Testis (tissue), 3 donors: ENCODE measurements around the gene PGAP1. TPM values are rescaled to one million over a fixed set of nuclear protein-coding genes. Genes with fewer than 3 reads are reported as not detected.

Experiments
- DNase-seq: peaks from one replicate; pipeline ENCODE4 v3.0.0-alpha.2; 2019
- H3K27ac ChIP-seq, 2 donors: fragments of 200-600 bp; sonication (generic); one replicate each; pipeline ENCODE4 v1.5.1; 2019
- H3K27me3 ChIP-seq: fragments of 200-600 bp; sonication (generic); one replicate; pipeline ENCODE4 v1.5.1; 2019
- H3K36me3 ChIP-seq: fragments of 200-600 bp; sonication (generic); one replicate; pipeline ENCODE4 v1.5.1; 2017; ENCODE audit warnings: low read depth; ENCODE audit errors: missing control alignments
- H3K4me1 ChIP-seq: fragments of 200-600 bp; sonication (generic); one replicate; pipeline ENCODE4 v1.5.1; 2019
- H3K4me3 ChIP-seq, 2 donors: fragments of 200-600 bp; sonication (generic); one replicate each; pipeline ENCODE4 v1.5.1; 2017 to 2019
- H3K9me3 ChIP-seq: fragments of 200-600 bp; sonication (generic); one replicate; pipeline ENCODE4 v1.5.1; 2017
- POLR2A ChIP-seq: fragments of 450-650 bp; IDR thresholded peaks from one replicate; pipeline ENCODE4 v1.6.1; 2017; ENCODE audit warnings: antibody characterized with exemption, mild to moderate bottlenecking, moderate library complexity
- WGBS, 2 donors: methylation state at CpG; one replicate each; pipeline ENCODE4 v1.1.5; 2018; 5-methylcytosine and 5-hydroxymethylcytosine counted together
- intact Hi-C: fragments of 100-400 bp; cut with DNase I; formaldehyde crosslinking; loops from one replicate; pipeline ENCODE4 v1.15.1; 2023; ENCODE audit warnings: low total_unique reads
- polyA plus RNA-seq: library from polyadenylated mRNA; stranded (reverse); fragments of 350-450 nt; fragmentation: Illumina TruSeq; extraction: RNeasy Lipid Tissue Mini Kit (QIAGEN cat#74804); gene quantifications from one replicate; pipeline ENCODE4 v1.2.3, GENCODE V29; 2014; ENCODE audit warnings: low read depth, low replicate concordance; ENCODE audit not compliant: insufficient read depth
- total RNA-seq, 2 donors: library from RNA; depleted of rRNA; stranded (reverse); fragments of >200 nt; gene quantifications; one replicate each; pipeline ENCODE4 v1.2.3, GENCODE V29; 2016
- TF ChIP-seq, protein P1 (sequence below), 3 experiments: fragments of 450-650 bp in 2 of 3; fragments of 200-600 bp in 1 of 3; sonication (generic) in 1 of 3; IDR thresholded peaks; one replicate each; pipeline ENCODE4 v1.5.1; 2016 to 2019; ENCODE audit warnings: antibody characterized with exemption in 3 of 3, mild to moderate bottlenecking in 2 of 3, moderate library complexity in 1 of 3

Gene PGAP1
- total and polyA plus RNA-seq, 3 donors from 2014 or later: 6.7 to 10.9 (median 7.7) TPM

DNA sequence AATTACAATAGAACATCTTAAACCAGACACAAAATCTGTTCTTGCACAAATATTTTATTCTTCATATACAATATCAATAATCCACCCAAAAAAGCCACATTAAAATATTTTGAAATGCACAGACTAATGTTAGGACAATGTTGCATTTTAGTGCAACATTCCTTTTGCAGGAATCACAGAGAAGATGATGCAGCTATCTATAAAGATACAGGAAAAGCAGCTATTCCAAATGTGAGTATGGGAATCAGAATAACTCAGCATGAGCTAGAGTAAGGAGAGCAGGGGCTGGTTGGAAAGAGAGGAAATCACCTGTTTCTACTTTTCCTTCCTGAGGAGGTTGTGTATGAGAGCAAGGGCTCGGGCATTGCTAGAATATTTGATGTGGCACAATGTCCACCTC is 122.1 kb downstream of the PGAP1 start:
- Histone ChIP-seq H3K27me3 (no peaks in the 10 kb centered on the region), H3K9me3 (no peaks in the 10 kb centered on the region), H3K27ac (no peak overlapping the region), H3K4me3 (no peak overlapping the region), H3K36me3 (no peaks in the 10 kb centered on the region), H3K4me1 (no peaks in the 10 kb centered on the region)
- WGBS, 2 donors: 63 to 78% methylated on average over 1 of the region's 1 CpG
- DNase-seq: no peak
- intact Hi-C loops: no loop called here
- TF ChIP-seq POLR2A: no peak
- TF ChIP-seq, protein P1, sequence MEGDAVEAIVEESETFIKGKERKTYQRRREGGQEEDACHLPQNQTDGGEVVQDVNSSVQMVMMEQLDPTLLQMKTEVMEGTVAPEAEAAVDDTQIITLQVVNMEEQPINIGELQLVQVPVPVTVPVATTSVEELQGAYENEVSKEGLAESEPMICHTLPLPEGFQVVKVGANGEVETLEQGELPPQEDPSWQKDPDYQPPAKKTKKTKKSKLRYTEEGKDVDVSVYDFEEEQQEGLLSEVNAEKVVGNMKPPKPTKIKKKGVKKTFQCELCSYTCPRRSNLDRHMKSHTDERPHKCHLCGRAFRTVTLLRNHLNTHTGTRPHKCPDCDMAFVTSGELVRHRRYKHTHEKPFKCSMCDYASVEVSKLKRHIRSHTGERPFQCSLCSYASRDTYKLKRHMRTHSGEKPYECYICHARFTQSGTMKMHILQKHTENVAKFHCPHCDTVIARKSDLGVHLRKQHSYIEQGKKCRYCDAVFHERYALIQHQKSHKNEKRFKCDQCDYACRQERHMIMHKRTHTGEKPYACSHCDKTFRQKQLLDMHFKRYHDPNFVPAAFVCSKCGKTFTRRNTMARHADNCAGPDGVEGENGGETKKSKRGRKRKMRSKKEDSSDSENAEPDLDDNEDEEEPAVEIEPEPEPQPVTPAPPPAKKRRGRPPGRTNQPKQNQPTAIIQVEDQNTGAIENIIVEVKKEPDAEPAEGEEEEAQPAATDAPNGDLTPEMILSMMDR (IDR thresholded peaks at IDR 0.05): no peak

DNA sequence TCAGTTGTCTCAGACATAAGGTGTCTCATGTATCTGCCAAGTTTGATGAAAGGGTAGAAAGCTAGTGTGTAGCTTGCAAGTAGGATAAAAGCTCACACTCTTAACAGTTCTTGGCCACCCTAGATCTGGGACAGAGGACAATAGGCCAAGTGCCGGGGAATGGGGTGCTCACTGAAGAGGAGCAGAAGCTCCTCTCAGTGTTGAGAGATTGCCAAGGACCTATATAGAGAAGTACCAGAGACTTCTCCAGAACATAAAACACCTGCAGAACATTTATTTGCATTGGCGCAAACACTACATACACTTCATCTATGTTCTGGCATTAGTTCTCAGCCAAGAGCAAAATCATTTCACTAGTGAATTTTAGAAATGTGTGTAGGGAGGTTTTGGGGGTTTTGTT is 124.1 kb downstream of the PGAP1 start:
- no peaks in the 10 kb centered on the region for H3K36me3 ChIP-seq
- TF ChIP-seq, protein P1 (IDR thresholded peaks at IDR 0.05): no peak
- TF ChIP-seq POLR2A: no peak
- no peak overlapping the region for H3K4me3 ChIP-seq
- intact Hi-C loops: no loop called here
- 65 to 69% methylated on average over 2 of the region's 2 CpGs for WGBS, 2 donors
- H3K27me3 ChIP-seq: no peaks in the 10 kb centered on the region
- H3K9me3 ChIP-seq: no peaks in the 10 kb centered on the region
- no peak overlapping the region for H3K27ac ChIP-seq
- DNase-seq: no peak
- H3K4me1 ChIP-seq: no peaks in the 10 kb centered on the region

DNA sequence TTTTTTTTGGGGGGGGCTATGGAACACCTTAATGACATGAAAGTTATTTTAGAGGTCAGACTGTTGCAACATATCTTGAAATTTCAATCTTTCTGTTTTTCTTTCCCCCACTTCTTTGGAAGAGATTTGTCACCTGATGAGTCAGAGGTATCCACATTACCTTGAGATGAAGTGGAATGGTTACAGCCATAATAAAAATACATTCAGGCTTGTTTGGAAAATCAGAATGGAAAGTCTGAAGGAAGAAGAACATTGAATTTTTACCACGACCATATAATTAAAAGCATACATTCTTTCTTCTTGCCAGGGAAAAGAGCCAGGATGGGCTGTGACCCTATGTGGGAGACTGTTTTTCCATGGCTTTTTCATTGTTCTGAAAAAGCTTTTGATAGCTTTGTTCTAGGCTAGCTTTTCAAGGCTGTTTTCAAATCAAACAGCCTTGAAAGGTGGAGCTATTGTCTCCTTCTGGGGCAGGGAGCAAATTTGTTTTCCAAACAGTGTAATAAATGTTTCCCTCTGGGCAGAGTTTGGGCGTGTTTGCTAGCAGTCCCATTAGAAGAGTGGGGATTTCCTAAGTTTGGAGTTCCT is 124.7 kb downstream of the PGAP1 start:
- H3K27me3 ChIP-seq: no peaks in the 10 kb centered on the region
- TF ChIP-seq, protein P1 (IDR thresholded peaks at IDR 0.05): no peak
- TF ChIP-seq POLR2A: no peak
- no peak overlapping the region for H3K4me3 ChIP-seq
- WGBS, 2 donors: 10 to 18% methylated on average over 2 of the region's 2 CpGs
- H3K36me3 ChIP-seq: no peaks in the 10 kb centered on the region
- no peaks in the 10 kb centered on the region for H3K4me1 ChIP-seq
- no peak overlapping the region for H3K27ac ChIP-seq
- no peak for DNase-seq
- intact Hi-C loops: no loop called here
- H3K9me3 ChIP-seq: no peaks in the 10 kb centered on the region

DNA sequence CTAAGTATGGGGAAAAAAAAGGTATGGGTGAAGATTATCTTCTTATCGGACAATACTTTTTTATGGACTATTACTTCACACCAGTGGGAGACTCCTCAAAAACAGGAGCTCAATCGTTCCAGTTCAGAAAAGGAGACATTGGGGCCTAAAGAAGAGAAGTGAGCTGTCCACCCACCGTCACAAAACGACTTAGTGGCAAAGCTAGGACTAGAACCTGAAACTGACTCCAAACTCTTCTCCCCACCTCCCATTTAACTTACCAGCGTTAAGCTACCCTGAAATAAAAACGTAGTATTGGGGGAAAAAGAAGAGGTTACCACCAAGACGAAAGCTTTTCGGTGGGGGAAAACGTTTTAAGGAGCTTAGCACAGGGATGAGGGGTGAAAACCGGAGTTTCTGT is 127.5 kb downstream of the PGAP1 start:
- Histone ChIP-seq H3K27ac (peak overlapping the region; percentile 65 to 89), H3K27me3 (no peaks in the 10 kb centered on the region), H3K36me3 (no peaks in the 10 kb centered on the region), H3K4me1 (no peaks in the 10 kb centered on the region), H3K4me3 (peak overlapping the region; percentile 75 to 86), H3K9me3 (no peaks in the 10 kb centered on the region)
- intact Hi-C loops: no loop called here
- TF ChIP-seq, protein P1 (IDR thresholded peaks at IDR 0.05): no peak
- TF ChIP-seq POLR2A: no peak
- WGBS, 2 donors: 4% methylated on average over 10 of the region's 10 CpGs
- no peak for DNase-seq

DNA sequence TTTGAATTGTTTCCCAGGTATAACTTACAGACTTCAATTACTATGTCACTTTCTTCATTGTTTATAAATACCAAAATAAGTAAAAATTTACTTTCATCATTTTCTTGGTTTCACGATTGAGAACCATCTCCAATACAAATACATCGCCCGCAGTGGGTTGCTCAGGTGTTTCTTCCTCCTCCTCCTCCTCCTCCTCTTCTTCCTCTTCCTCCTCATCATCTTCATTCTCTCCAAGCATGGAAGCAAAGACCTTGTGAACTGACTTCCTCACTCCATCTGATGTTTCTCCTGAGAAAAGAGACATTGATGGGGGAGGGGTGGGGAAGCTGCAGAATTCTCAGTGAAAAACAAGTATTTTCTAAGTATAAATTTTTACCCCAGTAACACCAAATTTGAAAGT is 133.6 kb downstream of the PGAP1 start:
- Histone ChIP-seq H3K27me3 (no peaks in the 10 kb centered on the region), H3K9me3 (no peaks in the 10 kb centered on the region), H3K4me1 (no peaks in the 10 kb centered on the region), H3K36me3 (no peaks in the 10 kb centered on the region), H3K4me3 (no peak overlapping the region), H3K27ac (no peak overlapping the region)
- no peak for DNase-seq
- TF ChIP-seq POLR2A: no peak
- TF ChIP-seq, protein P1 (IDR thresholded peaks at IDR 0.05): no peak
- intact Hi-C loops: no loop called here
- 88 to 96% methylated on average over 3 of the region's 3 CpGs for WGBS, 2 donors
